HCEC 1CT (cell line): Measurements from ENCODE around the gene RPGRIP1L.
A peak's percentile ranks its signal among the peaks of the same experiment; 100 is the strongest.

ENCODE experiments used
- DNase-seq: peaks from one replicate; pipeline ENCODE4 v3.0.0-alpha.2; 2017

Gene RPGRIP1L

DNA sequence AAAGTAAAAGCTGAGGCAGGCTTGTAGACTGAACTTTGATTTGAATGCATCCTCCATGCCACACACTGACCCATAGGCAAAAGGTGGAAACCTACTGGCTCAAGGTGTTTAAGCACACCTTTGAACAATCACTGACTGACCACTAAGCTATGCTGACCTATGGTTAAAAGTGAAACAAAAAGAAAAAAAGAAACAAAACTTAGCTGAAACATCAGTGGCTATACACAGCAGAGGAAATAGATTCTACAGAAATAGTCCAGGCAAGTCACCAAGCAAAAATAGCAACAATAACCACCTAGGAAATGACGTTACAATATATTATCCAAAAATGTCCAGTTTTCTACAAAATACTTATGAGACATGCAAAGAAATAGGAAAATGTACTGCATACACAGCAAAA is 60.2 kb downstream of the RPGRIP1L start:
- DNase-seq: no peak

DNA sequence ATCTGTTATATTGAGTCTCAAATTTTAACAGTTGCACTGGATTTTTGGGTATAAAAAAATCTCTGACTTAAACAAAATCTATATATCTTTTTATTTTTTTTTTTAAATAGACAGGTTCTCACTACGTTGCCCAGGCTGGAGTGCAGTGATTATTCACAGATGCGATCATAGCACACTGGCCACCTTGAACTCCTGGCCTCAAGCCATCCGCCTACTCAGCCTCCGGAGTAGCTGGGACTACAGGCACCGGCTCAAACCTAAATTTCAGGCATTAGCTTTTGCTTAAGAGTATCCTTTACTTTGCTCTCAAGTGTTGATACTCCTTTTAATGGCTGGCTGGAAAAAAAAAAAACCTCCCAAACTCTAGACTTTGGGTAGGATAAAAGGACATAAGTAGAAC is 61.6 kb downstream of the RPGRIP1L start:
- no peak for DNase-seq

DNA sequence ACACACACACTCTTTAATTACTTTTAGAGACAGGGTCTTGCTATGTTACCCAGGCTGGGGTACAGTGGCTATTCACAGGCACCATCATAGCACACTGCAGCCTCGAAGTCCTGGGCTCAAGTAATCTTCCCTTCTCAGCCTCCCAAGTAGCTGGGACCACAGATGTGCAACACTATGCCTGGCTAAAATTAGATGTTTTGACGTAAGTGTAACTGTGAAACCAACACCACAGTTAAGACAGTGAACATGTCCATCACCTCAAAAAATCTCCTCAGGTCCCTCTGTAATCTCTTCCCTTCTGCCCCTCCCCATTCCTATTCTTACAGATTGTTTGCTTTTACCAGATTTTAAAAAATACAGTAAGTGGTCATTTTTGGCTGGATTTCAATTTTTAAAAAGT is 66.7 kb downstream of the RPGRIP1L start:
- no peak for DNase-seq

DNA sequence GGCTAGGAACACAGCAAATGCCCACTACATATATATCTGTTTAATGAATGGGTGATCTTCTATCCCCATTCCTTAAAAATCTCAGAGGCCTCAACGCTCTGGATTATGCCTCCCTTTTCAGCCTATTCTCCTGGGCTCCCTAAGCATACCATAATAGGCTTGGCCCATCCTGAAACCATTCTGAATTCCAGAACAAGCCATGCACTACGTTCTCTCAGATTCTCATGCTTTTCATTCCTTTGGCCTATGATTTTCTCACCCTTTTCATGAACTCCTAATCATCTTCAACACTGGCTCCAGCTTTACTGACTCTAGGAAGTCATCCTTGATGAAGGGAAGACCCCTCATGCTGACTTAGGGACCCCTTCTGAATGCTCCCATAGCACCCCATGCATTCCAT is 71.1 kb downstream of the RPGRIP1L start:
- no peak for DNase-seq

DNA sequence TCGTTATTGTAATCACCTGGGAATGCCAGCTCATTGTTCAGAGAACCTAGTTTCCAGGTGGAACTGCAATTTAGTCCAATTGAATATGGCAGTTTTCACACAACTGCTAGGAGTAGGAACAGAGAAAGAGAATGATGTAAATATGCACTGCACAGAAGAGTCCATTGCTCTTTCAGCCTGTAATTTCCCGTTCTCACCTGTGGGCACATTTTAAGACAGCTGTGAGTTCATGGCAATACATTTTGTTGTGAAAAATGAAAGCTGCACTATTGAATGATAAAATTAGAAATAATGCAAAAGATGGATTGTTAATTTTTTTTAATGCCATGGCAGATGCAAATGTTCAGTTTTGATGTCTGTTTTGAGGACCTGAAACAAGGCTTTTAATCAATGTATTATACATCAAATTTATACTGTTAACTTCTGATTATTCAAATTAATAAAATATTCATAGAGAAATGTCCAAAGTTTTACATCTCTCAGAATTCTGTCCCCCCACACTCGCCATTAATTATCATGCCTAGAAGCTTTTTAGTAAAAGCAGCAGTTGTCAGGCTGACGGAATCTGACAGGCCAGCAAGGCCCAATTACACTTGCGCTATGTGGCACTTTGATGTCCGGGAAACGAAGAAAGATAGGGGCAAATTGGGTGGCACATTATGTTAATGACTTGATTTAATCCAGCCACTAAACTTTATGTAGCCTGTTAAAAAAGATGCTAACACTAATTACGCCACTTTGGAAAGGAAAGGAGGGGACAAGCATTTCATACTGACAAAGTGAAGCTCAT is 72.2 kb downstream of the RPGRIP1L start:
- no peak for DNase-seq

DNA sequence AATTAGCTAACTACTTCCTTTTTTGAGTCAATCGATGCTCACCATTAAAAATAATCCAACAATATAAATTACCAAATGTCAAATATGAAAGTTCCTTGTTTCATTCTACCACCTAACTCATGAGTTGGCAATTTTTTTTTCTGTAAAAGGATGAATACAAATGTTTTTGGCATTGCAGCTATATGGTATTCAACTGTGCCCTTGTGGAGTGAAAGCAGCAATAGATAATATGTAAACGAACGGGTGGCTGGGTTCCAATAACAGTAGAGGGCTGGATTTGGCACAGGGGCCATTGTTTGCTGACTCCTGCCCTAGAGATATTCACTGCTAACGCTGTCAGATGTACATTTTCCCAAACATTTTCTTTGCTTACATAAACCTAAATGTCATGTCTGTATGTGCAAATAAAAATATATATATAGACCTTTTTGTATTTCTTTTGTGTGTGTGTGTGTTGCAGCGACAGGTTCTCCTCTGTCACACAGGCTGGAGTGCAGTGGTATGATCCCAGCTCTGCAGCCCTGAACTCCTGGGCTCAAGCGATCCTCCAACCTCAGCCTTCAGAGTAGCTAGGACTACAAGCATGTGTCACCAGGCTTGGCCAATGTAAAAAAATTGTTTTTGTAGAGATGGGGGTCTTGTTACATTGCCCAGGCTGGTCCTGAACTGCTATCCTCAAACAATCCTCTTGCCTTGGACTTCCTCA is 73.9 kb downstream of the RPGRIP1L start:
- DNase-seq: no peak

DNA sequence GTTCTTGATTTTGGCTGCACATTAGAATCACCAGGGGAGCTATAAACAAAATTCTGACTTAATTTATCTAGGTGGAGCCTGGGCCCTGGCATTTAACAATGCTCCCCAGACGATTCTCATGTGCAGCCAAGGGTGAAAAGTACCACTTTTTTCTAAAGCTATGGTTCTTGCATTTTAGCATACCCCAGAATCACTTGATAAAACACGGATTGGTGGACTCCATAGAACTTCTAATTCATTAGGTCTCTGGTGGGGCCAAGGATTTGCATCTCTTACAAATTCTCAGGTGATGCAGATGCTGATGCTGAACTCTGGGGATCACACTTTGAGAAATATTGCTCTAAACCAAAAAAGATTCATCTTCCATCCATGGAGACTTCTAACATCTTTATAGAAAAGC is 74.5 kb downstream of the RPGRIP1L start:
- DNase-seq: no peak

DNA sequence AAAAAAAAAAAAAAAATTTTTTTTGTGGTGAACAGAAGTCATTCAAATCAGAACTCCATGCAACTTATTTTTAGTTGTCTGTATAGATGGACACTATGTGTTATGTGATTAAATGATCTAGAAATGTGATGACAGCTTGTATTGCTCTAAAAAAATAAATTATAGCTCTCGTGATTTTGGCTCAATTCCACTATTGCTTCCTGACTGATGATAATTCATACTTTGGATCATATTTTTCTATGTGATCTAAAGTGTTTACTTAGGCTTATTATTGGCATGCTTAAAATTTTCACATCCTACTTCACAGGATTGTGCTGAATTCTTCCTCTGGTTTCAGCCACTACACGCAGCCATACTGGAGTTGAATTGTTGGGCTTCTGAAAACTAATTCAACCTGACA is 76.8 kb downstream of the RPGRIP1L start:
- no peak for DNase-seq

DNA sequence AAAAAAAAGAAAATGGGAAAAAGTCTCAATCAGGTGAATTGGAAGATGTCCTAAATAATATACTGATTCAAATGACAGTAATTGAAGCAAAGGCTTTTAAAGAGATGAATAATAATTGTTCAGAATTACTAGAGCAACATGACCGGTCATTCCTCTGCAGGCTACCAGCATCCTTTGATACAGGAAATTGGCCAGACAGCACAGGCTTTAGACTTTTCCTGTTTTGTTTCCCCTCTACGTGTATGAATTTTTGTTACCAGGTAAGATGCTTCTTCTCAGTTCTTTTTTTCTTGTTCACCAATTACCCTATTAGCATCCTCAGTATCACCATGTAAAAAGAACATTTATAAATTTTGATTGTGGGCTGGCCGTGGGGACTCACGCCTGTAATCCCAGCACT is 77.5 kb downstream of the RPGRIP1L start:
- DNase-seq: no peak

DNA sequence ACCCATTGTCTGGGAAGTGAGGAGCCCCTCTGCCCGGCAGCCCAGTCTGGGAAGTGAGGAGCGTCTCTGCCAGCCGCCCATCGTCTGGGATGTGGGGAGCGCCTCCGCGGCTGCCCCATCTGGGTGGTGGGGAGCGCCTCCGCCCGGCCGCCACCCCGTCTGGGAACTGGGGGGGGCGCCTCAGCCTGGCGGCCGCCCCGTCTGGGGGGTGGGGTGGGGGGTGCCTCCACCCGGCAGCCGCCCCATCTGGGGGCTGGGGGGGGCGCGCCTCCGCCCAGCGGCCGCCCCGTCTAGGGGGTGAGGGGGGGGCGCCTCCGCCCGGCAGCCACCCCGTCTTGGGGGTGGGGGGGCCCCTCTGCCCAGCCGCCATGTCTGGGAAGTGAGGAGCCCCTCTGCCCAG is 78.4 kb downstream of the RPGRIP1L start:
- DNase-seq: no peak

DNA sequence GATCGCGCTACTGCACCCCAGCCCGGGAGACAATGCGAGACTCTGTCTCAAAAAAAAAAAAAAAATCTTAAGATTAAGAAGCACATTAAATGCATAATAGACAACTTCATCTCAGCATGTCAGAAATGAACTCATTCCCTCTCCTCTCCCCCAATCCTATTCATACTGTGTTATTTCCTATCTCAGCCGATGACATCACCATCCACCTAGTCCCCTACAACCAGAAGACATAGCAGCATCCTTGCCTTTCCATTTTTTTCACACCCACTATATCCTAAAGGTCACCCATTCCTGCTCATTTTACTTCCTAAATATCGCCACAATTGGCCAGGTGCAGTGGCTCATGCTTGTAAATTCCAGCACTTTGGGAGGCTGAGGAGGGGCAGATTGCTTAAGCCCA is 81.3 kb downstream of the RPGRIP1L start:
- DNase-seq: no peak

DNA sequence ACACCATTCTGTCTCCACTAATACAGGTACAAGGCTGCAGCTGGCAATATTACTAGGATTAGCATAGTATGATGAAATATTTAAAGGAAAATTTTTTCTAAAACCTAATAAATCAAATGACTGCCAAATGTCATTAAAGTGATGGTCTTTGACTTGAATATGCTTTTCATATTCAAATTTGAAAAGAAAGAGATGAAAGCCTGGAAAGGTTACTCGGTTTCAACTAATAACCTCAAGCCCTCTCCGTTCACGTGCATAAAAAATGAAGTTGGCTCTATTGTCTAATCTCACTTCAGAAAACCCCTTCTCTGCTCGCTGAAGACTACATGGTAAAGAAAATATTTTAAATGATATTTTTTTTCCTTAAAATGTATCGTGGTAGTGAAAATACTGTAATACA is 83.2 kb downstream of the RPGRIP1L start:
- DNase-seq: no peak

DNA sequence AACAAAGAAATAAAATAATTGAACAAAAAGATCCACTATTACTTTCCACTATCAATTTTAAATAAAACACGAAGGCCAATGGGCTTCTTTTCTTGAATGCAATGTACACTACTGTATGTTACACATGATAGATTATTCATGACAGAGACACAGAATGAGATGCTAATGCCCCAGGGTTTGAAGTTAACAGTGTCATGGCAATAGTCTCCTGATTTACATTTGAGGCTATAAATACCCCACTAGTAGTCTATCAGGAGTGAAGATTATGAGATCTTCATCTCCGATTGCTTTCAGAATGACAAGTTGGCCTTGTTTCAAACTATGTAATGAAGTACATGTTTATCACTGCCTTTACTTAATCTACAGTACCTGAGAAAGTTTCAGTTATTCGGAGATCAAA is 84.4 kb downstream of the RPGRIP1L start:
- no peak for DNase-seq

DNA sequence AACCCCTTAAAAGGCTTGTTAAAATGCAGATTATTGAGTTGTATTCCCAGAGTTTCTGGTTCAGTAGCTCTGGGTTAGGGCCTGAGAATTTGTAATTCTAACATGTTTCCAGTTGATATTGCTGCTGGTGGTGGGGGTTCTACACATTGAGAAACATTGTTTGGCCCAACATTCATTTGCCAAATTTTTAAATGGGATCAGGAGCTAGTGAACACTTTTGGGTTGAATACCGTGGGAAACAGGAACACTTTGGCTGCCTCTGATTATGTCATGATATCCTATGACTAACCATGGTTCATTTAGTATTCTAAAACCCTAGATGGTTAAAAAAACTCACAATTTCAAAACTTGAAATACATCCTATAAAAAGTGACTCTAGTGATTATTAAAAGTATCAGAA is 89.3 kb downstream of the RPGRIP1L start:
- peak; percentile 41 for DNase-seq

DNA sequence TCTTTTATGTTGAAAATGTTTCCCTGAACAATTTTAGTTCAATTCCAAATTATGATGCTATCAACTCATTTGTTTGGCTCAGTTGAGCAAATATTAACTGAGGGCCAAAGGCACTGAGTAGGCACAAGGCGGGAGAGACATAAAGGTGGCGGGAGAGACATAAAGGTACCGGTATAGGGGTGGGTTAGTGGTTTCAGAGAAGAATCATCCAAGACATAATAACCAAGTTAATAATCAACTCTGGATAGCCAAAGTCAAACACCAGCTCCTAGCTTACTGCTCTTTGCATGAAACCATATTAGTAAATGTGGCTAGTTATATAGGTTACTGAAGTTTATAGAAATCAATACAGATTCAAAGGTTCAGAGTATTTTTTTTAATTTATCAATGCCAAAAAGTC is 91.7 kb downstream of the RPGRIP1L start:
- no peak for DNase-seq

DNA sequence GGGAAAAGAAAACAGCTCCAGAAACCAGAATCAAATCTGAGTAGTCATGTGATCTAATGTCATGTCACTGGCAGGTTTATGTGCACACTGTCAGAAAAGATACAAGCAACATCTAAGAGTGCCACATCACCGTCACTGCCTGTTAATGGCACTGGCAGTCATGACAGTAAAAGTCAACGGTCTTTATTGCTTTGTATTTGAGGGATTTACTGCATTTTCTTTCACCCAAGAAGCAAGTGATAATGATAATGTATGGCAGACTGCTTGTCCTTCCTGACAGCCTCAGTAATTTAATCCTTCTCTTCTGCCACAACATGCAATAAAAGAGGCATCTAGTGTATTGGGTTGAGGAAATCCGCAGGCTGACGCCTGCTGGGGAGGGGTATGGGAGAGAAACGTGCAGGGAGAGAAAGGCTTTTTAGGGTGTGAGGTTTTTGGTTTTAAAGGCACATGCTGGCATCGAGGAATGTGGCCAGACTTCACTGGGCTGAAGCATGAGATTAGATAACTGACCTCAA is 92.4 kb downstream of the RPGRIP1L start:
- DNase-seq: no peak

DNA sequence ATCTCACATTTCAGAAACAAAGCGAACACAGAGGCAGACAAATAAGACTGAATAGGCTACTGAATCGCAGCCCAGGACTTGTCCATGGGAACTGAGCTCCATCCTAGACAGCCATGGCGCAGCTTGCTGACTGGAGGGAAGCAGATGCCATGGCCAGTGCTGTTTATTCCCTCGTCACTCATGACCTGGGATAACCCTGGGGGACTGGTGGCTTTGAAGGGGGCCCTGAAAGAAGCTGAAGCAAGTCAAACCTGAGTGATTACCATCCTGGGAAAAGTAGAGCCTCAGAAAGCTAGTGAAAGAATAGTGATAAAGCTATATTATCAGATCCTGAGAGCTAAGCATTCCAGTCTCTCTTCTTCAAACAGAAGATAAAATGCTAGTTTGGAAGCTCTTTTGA is 94.1 kb downstream of the RPGRIP1L start:
- DNase-seq: no peak

DNA sequence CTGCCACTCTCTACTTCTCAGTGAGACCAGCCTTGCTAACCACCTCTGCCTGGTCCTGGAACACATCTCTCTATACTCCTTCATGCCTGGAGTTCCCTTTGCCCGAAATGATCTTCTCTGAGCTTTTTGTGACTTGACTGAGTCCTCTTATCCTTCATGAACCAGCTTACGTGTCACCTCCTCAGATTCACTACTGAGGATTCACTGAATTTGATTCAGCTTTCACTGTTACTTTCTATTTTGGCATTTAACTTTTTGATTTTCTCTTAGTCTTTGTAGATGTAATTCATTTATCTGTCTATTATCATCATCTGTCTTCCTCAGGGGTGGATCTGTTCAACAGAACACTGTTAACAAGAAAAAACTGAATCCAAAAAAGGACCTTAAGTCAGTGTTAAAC is 95.6 kb downstream of the RPGRIP1L start:
- no peak for DNase-seq

DNA sequence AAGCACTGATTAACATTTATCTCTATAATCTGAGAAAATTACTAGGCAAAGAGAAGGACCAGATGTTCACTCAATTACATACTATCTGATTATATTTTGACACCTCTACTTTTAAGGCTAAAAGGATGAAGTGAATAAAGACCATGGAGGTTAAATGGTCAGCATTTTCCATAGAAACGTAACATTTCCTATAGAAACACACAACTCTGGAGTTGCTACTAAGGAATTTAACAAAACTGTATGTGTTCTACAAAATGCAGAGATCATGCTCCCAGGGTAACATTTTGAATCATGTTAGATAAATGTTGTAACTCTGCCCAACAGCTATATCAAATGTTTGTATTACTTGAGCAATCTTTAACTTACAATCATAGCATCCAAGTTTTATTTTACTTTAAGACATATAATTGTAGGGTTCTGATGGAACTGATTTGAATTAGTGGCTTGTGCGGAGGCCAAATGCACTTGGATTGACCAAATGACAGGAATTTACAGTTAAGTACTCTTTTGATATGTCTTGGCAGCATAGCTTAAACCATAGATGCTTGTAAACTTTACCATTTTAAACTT is 97.7 kb downstream of the RPGRIP1L start:
- DNase-seq: no peak

DNA sequence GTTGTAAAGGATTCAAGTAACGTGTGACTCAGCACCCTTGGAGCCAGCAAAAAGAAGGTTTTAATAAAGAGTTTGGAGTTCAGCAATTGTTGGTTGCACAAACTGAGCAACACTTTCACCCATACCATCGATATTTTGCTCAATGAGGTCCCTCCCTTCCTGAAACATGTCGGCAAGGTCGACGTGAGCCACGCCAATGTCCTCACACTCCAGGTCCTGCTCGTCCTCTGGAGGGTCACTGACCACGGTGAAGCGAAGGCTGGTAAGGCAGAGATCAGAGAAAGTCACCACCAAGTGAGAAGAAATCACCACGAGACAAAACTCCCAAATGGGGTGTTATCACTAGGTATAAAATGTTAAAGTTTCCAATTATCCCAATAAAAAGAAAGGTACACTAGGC is 98.3 kb downstream of the RPGRIP1L start:
- no peak for DNase-seq

DNA sequence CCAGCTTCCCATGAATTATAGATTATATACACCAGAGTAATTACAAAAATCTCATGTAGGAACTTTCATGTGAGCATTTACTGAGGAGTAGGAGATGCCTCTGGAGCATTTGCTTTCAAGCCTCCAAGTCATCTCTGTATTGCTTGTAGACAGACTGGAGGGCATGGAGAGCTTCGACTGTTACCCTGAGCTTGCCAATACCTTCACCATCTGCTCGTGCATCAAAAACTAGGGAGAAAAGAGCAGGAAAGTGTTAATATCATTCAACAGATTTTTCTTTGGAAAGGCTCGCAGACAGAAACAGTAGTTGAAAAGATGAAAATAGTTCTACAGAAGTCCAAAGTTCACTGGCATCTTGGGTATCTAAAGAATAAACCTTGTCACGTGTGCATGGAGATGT is 101.7 kb downstream of the RPGRIP1L start:
- no peak for DNase-seq

DNA sequence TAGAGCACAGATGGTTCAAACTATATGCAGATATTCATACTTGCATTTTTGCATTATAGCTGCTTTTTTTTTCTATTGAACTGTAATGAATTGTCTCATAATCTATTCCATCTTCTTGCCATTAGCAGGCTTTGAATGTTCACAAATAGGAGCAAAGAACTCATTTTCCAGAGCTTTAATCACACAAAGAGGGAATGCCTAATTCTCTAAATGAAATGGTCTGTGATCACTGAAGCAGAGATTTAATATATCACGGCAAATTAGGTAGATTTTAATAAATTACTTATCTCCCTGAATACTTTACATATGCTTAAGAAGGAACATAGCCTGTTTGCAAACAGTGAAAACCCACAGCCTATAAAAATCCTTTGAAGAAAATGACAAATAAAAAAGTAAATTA is 103.0 kb downstream of the RPGRIP1L start:
- no peak for DNase-seq

DNA sequence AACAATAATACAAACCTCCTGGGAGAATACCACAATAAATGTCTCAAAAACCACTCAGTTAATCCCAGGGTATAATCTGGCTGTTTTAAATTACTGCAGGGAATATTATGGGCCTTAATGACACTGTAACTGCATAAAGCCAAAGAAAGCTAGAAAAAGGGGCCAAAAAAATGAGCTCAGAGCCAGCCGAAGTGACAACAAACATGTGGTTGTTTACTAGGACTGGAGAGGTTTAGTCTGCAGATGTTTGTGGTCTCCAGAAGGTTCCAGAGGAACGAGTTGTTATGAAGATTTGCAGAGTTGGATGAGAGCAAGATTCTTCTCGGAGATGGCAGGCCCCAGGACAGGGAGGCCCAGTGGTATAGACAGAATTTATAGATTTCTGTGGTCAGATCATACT is 103.5 kb downstream of the RPGRIP1L start:
- DNase-seq: no peak

DNA sequence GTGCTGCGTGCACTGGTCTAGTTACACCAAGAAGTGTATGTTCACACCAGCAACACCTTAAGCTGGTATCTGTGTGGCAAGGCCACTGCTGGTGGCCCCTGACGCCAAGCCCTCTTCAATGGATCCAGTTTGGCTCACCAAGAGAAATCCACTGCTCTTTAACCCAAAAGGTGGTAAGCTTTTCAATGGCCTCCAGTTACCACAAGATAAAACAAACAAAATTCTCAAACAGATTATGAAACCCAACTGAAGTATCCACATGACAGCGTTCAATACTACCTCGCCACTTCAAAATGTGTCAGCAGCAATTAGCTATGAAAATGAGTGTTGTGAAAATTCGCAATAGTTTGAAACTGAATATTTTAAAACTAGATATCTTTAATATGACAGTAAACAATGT is 104.1 kb downstream of the RPGRIP1L start:
- DNase-seq: no peak
